T-helper 2 cell treated with Interferon-gamma antibody and Interleukin-4, amounts not matched to agents 100 ng/mL and 5 ng/mL, for 36 hours (primary cell): ENCODE data around the gene COL25A1. TPM values are rescaled to one million over a fixed set of nuclear protein-coding genes. Genes with fewer than 3 reads are reported as not detected.
"Not testable (repeated sequence)": the region's sequence is repeated elsewhere in the genome, so short reads cannot be mapped to it uniquely, and the experiment has no call there.

Source experiments
- intact Hi-C: fragments of 100-400 bp; cut with micrococcal nuclease; formaldehyde crosslinking; loops from one replicate; pipeline ENCODE4 v1.15.1; 2023
- total RNA-seq: library from RNA; stranded (reverse); gene quantifications from 2 replicates; pipeline ENCODE4 v1.2.3, GENCODE V29; 2022

The COL25A1 gene
- total RNA-seq, 1 donor from 2014 or later: not detected

DNA sequence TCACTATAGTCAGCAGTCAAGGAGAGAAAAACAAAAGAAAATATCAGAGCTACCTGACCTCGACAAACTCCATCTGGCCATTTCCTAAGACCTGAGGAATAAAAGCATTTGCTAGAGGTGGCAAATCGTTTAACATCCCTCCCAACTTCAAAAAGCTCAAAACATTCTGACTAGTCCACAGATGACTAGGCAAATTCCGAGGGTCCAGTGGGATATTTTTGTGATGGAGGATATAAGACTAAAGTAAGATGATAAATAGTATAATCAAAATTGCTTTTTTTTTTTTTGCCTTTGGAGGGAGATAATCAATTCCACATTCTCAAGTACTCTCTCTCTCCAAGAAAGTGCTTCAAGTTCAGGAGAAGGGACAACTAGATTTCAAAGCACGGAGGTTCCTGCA lies 420.5 kb downstream of the COL25A1 start:
- intact Hi-C loops: no loop called here

DNA sequence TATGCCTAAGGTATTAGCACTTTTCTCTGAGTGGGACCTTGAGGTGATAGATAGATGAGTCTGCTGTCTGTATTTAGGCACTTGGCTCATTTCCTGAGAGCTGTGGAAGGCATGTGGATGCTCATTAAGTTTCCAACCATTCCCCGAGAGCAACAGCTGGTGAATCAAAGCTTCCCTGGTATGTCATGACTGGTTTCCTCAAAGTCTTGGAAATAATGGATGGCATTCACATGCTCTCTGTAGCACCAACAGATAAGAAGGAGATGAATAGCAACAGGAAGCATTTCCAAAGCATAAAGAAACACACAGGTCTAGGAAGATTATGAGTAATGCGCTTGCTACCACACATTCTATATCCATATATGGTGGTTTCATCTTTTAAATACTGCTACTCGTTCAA lies 421.3 kb downstream of the COL25A1 start:
- intact Hi-C loops: no loop called here

DNA sequence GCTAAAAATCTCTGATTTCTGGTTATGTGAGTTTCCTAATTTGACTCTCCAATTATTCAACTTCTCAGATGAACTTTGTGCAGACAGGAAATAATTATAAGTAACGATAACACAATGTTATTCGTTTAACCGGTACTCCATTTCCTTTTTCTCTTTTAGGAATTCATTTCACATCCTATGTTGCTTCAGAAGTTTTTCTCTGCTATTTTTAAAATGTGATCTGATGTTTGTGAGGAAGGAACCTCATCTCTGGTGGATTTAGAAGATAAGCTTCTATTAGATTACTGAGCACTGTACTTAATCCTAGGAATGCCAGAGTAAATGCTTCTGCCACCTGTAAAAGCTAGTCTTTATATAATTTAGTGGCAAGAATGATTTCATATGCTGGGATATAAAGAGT lies 423.7 kb downstream of the COL25A1 start:
- intact Hi-C loops: no loop called here

- intact Hi-C loops: no loop called here
These were observed 424.6 kb downstream of the COL25A1 start for GRCh38 chr4:108877821-108878220.

DNA sequence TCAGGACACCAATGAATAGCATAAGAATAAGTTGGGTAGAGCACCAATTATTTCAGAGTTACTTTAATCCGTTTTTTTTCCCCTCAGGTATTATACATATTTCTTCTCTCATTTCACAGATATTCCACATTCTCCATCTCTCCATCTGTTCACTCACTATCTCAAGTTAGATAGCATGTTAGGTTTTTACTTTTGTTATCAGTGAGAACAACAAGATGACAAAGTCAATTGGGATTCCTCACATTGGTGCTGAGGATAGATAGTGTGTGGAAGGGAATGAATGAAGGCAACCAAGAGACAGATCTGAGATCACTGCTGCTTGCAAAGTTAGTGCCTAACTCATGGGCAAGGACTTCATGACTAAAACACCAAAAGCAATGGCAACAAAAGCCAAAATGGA lies 427.7 kb downstream of the COL25A1 start:
- intact Hi-C loops: no loop called here

DNA sequence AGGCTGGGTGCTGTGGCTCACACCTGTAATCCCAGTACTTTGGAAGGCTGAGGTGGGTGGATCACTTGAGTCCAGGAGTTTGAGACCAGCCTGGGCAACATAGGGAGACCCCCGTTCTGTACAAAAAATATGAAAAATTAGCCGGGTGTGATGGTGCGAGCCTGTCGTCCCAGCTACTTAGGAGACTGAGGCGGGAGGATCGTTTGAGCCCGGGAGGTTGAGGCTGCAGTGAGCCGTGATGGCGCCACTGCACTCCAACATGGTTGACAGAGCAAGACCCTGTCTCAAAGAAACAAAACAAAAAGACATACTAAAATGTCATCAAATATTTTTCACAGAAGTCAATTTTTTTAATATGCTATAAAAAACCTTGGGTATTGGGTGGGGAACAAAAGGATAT lies 432.5 kb downstream of the COL25A1 start:
- intact Hi-C loops: not testable (repeated sequence)

DNA sequence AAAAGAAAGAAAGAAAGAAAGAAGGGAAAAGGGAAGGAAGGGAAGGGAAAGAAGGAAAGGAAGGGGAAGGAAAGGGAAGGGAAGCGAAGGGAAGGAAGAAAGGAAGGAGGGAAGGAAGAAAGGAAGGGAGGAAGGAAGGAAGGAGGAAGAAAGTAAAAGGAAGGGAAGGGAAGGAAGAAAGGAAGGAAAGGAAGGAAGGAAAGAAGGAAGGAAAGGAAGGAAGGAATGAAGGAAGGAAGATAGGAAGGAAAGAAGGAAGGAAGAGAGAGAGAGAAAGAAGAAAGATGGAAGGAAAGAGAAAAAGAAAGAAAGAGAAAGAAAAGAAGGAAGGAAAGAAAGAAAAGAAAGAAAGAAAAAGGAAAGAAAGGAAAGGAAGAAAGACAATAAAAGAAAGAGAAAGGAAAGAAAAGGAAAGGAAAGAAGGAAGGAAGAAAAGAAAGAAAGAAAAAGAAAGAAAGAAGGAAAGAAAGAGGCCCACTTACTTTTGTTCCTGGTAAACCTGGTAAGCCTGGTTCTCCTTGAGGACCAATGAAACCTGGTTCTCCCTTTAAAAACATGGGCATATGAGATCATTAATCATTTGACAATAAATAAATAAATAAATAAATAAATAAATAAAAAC lies 433.7 kb downstream of the COL25A1 start:
- intact Hi-C loops: no loop called here

- intact Hi-C loops: no loop called here
These were observed 435.0 kb downstream of the COL25A1 start for GRCh38 chr4:108867476-108867875.

- intact Hi-C loops: loop anchor here (5.0 kb wide), 1 partner anchor 886 kb away; no protein-coding TSS in a partner anchor
These were observed 441.1 kb downstream of the COL25A1 start for GRCh38 chr4:108861334-108861733.

GRCh38 chr4:108854786-108855185 lies 447.7 kb downstream of the COL25A1 start:
- intact Hi-C loops: loop anchor here (5.0 kb wide), 1 partner anchor 118 kb away; no protein-coding TSS in a partner anchor

GRCh38 chr4:108852691-108853090 lies 449.8 kb downstream of the COL25A1 start:
- intact Hi-C loops: loop anchor here (5.0 kb wide), 1 partner anchor 120 kb away; no protein-coding TSS in a partner anchor

DNA sequence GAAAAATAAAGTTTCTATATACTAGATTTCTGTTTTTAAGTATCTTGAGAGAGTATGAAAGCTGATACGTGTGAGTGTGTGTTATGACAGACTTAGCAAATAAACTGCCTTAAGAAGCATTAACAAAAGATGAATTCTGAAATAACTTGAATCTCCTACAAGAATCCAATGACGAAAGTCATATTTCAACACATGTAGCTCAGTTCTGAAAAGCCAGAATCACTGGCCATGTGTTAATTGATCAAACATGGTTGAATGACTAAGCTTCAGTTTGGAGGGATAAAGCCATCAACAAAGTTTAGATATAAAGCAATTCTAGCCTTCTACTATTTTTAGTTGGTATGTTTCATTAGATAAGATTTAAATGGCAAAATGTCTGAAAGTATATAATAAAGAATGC lies 451.1 kb downstream of the COL25A1 start:
- intact Hi-C loops: loop anchor here (5.0 kb wide), 1 partner anchor 121 kb away; no protein-coding TSS in a partner anchor

GRCh38 chr4:108850219-108850649 lies 452.2 kb downstream of the COL25A1 start:
- intact Hi-C loops: loop anchor here (5.0 kb wide), 1 partner anchor 122 kb away; no protein-coding TSS in a partner anchor

DNA sequence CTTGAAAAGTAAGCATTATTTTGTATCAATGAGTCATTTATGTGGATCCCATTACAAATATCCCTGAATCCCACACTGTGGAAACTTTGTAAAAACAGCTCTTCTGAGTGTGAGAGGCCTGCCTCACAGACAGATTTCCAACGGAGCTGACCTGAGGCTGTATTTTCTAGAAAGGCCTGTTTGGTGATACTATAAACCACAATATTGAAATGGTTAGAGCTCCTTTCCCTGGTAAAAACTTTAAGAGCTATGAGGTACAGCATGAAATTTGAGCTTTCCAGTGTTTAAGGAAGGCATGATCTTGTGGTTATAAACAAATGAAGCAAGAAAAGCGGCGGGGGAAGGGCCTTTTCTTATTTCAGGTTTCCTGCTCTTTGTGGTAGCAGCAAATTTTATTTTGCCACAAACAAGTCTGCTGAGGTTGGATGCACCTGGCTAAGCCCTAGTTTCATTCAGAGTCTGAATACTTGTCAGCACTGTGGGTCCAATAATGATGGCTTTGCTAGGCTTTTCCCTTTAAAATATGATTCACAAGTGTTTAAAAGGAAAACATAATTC lies 452.8 kb downstream of the COL25A1 start:
- intact Hi-C loops: loop anchor here (5.0 kb wide), 1 partner anchor 123 kb away; no protein-coding TSS in a partner anchor

DNA sequence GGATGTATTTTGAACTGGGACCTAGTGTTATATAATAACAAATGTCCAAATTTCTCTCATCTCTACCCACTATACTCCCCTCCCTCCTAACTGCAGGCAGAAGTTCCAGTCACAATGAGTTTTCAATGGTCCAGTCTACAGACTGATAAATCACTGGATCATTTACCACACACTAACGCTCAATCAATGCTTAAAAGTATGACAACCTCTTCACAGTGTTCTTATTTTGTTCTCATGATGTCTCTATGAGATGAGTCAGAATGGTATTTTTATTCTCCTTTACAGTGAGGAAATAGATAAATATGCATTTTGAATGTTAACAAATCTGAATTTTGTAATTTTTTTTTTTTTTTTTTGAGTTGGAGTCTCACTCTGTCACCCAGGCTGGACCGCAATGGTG lies 455.9 kb downstream of the COL25A1 start:
- intact Hi-C loops: no loop called here

DNA sequence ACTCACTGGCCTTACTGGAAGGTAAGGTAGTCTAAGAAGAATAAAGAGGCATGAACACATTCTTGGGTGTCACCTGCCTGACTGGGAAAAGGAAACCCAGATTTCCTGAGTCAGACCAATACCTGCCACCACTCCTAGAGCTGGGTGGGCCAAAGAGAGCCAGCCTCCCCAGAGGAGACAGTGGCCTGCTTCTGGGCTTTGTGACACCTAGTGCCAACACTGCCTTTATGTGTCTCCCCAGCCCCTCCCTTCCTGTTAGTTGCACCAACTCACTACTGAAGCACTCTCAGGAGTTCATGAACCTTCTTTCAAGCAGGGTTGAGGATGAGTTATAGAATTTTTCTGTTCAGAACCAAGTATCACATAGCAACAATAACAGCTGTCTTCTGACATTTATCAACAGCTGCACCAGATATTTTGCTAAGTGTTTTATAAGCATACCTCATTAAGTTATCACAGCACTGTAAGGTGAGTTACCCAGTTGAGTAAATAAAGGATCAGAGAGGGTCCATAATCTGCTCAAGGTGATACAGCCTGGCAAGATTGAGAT lies 462.0 kb downstream of the COL25A1 start:
- intact Hi-C loops: no loop called here

- intact Hi-C loops: loop anchor here (10.0 kb wide), 2 partner anchors 215 to 375 kb away; no protein-coding TSS in a partner anchor
These were observed 463.1 kb downstream of the COL25A1 start for GRCh38 chr4:108839333-108839732.

GRCh38 chr4:108838451-108838850 lies 464.0 kb downstream of the COL25A1 start:
- intact Hi-C loops: loop anchor here (10.0 kb wide), 2 partner anchors 216 to 376 kb away; no protein-coding TSS in a partner anchor

GRCh38 chr4:108834835-108835384 lies 467.5 kb downstream of the COL25A1 start:
- intact Hi-C loops: loop anchor here (1.0 to 10.0 kb wide), 4 partner anchors 220 to 571 kb away; no protein-coding TSS in a partner anchor

GRCh38 chr4:108834166-108834834 lies 468.2 kb downstream of the COL25A1 start:
- intact Hi-C loops: loop anchor here (1.0 to 10.0 kb wide), 4 partner anchors 221 to 572 kb away; no protein-coding TSS in a partner anchor

- intact Hi-C loops: loop anchor here (10.0 kb wide), 2 partner anchors 222 to 382 kb away; no protein-coding TSS in a partner anchor
These were observed 469.4 kb downstream of the COL25A1 start for GRCh38 chr4:108833046-108833445.
